ENCODE measurements around the gene APLN.

- TF ChIP-seq SMC3 (conservative IDR thresholded peaks at IDR 0.05; ENCODE audit: insufficient read depth, low read depth, low read length) (no peak), ZNF561 (CRISPR knock-in tag; conservative IDR thresholded peaks at IDR 0.05) (no peak), HNRNPL (IDR thresholded peaks at IDR 0.05; ENCODE audit: low read depth, low read length) (no peak), ZBTB1 (CRISPR knock-in tag; IDR thresholded peaks at IDR 0.05; ENCODE audit: borderline replicate concordance, low read depth) (no peak)
These were observed 42.6 kb upstream of the APLN start for GRCh38 chrX:129697204-129697829.
